Keratinocyte (primary cell): ENCODE results near the gene RYR2. TPM values are rescaled to one million over a fixed set of nuclear protein-coding genes. Genes with fewer than 3 reads are reported as not detected.

ENCODE experiments used
- DNase-seq: peaks from one replicate; pipeline ENCODE4 v3.0.0-alpha.2; 2011; ENCODE audit warnings: low read depth, missing footprints, low spot score
- FAIRE-seq: peaks from 2 replicates; lab custom pipeline; 2011; peaks lifted over from hg19 to GRCh38; lab: Jason Lieb, UNC
- H2AFZ ChIP-seq: 2 replicates; pipeline ENCODE4 v1.6.0; 2012; ENCODE audit warnings: low read length, control low read depth, inconsistent platforms; ENCODE audit not compliant: control insufficient read depth
- H3K27ac ChIP-seq: 2 replicates; pipeline ENCODE4 v1.5.1; 2011; ENCODE audit warnings: low read length; ENCODE audit not compliant: control insufficient read depth, insufficient read depth
- H3K27me3 ChIP-seq: 3 replicates; pipeline ENCODE4 v1.6.0; 2011; ENCODE audit warnings: low read length; ENCODE audit not compliant: control insufficient read depth, insufficient read depth; ENCODE audit errors: extremely low read depth
- H3K36me3 ChIP-seq, 2 experiments: 2 replicates in 1 of 2; 3 replicates in 1 of 2; pipeline ENCODE4 v1.5.1; 2011; ENCODE audit warnings: low read length in 2 of 2, mild to moderate bottlenecking in 1 of 2; ENCODE audit not compliant: control insufficient read depth in 2 of 2, insufficient read depth in 2 of 2; ENCODE audit errors: extremely low read depth in 1 of 2
- H3K4me1 ChIP-seq: 3 replicates; pipeline ENCODE4 v1.5.1; 2011; ENCODE audit warnings: low read length; ENCODE audit not compliant: control insufficient read depth, insufficient read depth; ENCODE audit errors: extremely low read depth
- H3K4me2 ChIP-seq: 3 replicates; pipeline ENCODE4 v1.6.0; 2011; ENCODE audit warnings: low read depth, low read length; ENCODE audit not compliant: control insufficient read depth, insufficient read depth; ENCODE audit errors: extremely low read depth
- H3K4me3 ChIP-seq, 3 experiments: fragments of 200-600 bp in 1 of 3; sonication (generic) in 1 of 3; 2 replicates in 2 of 3; 3 replicates in 1 of 3; pipeline ENCODE4 v1.5.1; 2011 to 2016; ENCODE audit warnings: low read length in 3 of 3, mild to moderate bottlenecking in 3 of 3, control low read depth in 2 of 3, inconsistent platforms in 1 of 3, low read depth in 1 of 3, mixed read lengths in 1 of 3, mixed run types in 1 of 3, moderate library complexity in 1 of 3; ENCODE audit not compliant: control insufficient read depth in 2 of 3, insufficient read depth in 2 of 3; ENCODE audit errors: extremely low read depth in 1 of 3
- H3K79me2 ChIP-seq: 2 replicates; pipeline ENCODE4 v1.6.0; 2012; ENCODE audit warnings: low read length; ENCODE audit not compliant: control insufficient read depth, insufficient read depth
- H3K9ac ChIP-seq: 3 replicates; pipeline ENCODE4 v1.6.0; 2011; ENCODE audit warnings: low read length; ENCODE audit not compliant: control insufficient read depth, insufficient read depth; ENCODE audit errors: extremely low read depth
- H3K9me1 ChIP-seq: 3 replicates; pipeline ENCODE4 v1.6.0; 2011; ENCODE audit warnings: low read length; ENCODE audit not compliant: control insufficient read depth, insufficient read depth; ENCODE audit errors: extremely low read depth
- H3K9me3 ChIP-seq: 2 replicates; pipeline ENCODE4 v1.5.1; 2012; ENCODE audit warnings: low read depth, low read length; ENCODE audit not compliant: control insufficient read depth
- H4K20me1 ChIP-seq: 3 replicates; pipeline ENCODE4 v1.6.0; 2011; ENCODE audit warnings: low read length; ENCODE audit not compliant: control insufficient read depth, insufficient read depth; ENCODE audit errors: extremely low read depth
- EZH2 ChIP-seq: IDR thresholded peaks from one replicate; pipeline ENCODE4 v1.6.1; 2012; ENCODE audit warnings: inconsistent platforms, mild to moderate bottlenecking, low read length, moderate library complexity
- dilution Hi-C: fragments of 300-500 bp; cut with MboI; formaldehyde crosslinking; loops from one replicate; pipeline ENCODE4 v1.7.0; 2020; ENCODE audit warnings: low sequenced_read_pairs; ENCODE audit not compliant: extremely low pct_ligation_motif_present
- polyA plus RNA-seq, 5 experiments: library from polyadenylated mRNA; depleted of rRNA in 3 of 5; stranded (reverse) in 3 of 5; stranded (forward) in 1 of 5; unstranded in 1 of 5; fragments of >200 nt; gene quantifications; 1 replicate in 1 of 5; 2 replicates in 3 of 5; 3 replicates in 1 of 5; pipeline versions ENCODE4 v1.2.1 to v1.2.3, GENCODE V29; 2011 to 2012; ENCODE audit warnings: missing spikeins in 2 of 5, low read depth in 1 of 5, low replicate concordance in 1 of 5
- TF ChIP-seq, protein P1 (sequence below), 3 experiments: IDR thresholded peaks in 1 of 3; conservative IDR thresholded peaks in 1 of 3; optimal IDR thresholded peaks in 1 of 3; 2 replicates in 2 of 3; 3 replicates in 1 of 3; pipeline versions ENCODE3 to v1.5.1; 2011; ENCODE audit warnings: low read length in 3 of 3, mild to moderate bottlenecking in 3 of 3, moderate library complexity in 2 of 3, control low read depth in 1 of 3, inconsistent platforms in 1 of 3; ENCODE audit not compliant: insufficient read depth in 2 of 3; ENCODE audit errors: extremely low read depth in 1 of 3

Gene RYR2
- polyA plus RNA-seq, 1 donor (not counting 4 experiments of a cell fraction or from before 2014, with no cell fraction given) = 0.05 TPM

DNA sequence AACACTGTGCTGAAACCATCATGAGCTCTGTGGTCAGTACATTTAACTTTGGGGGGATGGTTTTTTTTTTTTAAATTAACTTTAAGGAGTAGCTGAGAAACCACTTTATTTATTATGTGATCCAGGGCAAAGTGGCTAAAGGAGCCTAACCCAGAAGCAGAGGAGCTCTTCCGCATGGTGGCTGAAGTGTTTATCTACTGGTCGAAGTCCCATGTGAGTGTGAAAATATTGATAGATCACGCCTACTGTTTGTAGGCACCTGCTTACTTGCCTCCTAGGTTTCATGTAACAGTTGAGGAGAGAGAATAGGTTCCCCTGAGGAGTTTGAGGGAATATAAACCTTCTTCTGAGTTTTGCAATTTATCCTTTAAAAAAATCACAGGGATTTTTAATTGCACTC lies 667.4 kb downstream of the RYR2 start:
- H4K20me1 ChIP-seq = no peaks in the 10 kb centered on the region
- no peaks in the 10 kb centered on the region for H3K4me1 ChIP-seq
- H3K27me3 ChIP-seq = no peaks in the 10 kb centered on the region
- H3K9me1 ChIP-seq = no peaks in the 10 kb centered on the region
- dilution Hi-C loops = no loop called here
- H3K79me2 ChIP-seq = no peaks in the 10 kb centered on the region
- no peak overlapping the region for H3K4me2 ChIP-seq
- no peaks in the 10 kb centered on the region for H3K36me3 ChIP-seq
- no peak overlapping the region for H3K27ac ChIP-seq
- no peak overlapping the region for H3K9ac ChIP-seq
- H2AFZ ChIP-seq = no peak overlapping the region
- FAIRE-seq (no peak), DNase-seq (no peak)
- H3K9me3 ChIP-seq = no peaks in the 10 kb centered on the region
- no peak overlapping the region for H3K4me3 ChIP-seq
- TF ChIP-seq, protein P1, sequence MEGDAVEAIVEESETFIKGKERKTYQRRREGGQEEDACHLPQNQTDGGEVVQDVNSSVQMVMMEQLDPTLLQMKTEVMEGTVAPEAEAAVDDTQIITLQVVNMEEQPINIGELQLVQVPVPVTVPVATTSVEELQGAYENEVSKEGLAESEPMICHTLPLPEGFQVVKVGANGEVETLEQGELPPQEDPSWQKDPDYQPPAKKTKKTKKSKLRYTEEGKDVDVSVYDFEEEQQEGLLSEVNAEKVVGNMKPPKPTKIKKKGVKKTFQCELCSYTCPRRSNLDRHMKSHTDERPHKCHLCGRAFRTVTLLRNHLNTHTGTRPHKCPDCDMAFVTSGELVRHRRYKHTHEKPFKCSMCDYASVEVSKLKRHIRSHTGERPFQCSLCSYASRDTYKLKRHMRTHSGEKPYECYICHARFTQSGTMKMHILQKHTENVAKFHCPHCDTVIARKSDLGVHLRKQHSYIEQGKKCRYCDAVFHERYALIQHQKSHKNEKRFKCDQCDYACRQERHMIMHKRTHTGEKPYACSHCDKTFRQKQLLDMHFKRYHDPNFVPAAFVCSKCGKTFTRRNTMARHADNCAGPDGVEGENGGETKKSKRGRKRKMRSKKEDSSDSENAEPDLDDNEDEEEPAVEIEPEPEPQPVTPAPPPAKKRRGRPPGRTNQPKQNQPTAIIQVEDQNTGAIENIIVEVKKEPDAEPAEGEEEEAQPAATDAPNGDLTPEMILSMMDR (optimal IDR thresholded peaks at IDR 0.05 in 1 of 3, IDR thresholded peaks at IDR 0.05 in 1 of 3, conservative IDR thresholded peaks at IDR 0.05 in 1 of 3; ENCODE audit: extremely low read depth in 1 of 3, insufficient read depth in 2 of 3, low read length in 3 of 3) = no peak
- TF ChIP-seq EZH2 = no peak

DNA sequence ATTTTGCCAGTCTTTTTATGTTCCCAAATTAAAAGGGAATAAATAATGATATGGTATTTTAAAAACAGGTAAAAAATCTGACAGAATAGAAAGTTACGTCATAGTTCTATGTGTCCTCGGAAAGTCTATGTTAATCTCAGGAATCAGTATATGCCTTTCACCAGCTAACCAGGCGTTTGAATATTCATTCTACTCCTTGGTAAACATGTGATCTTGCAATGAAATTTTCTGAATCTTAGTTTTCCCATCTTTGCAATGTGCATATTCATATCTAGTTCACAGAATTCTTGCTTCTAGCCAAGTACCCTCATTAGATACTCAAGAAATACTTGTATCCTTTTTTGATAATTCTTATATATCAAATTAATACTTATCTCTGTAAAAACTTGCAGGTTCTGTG lies 669.3 kb downstream of the RYR2 start:
- Histone ChIP-seq H3K4me3 (no peak overlapping the region), H4K20me1 (no peaks in the 10 kb centered on the region), H3K79me2 (no peaks in the 10 kb centered on the region), H2AFZ (no peak overlapping the region), H3K27ac (no peak overlapping the region), H3K4me1 (no peaks in the 10 kb centered on the region), H3K9me1 (no peaks in the 10 kb centered on the region), H3K9me3 (no peaks in the 10 kb centered on the region), H3K36me3 (no peaks in the 10 kb centered on the region), H3K27me3 (no peaks in the 10 kb centered on the region), H3K9ac (no peak overlapping the region), H3K4me2 (no peak overlapping the region)
- FAIRE-seq (no peak), DNase-seq (no peak)
- TF ChIP-seq EZH2 = no peak
- TF ChIP-seq, protein P1 (optimal IDR thresholded peaks at IDR 0.05 in 1 of 3, IDR thresholded peaks at IDR 0.05 in 1 of 3, conservative IDR thresholded peaks at IDR 0.05 in 1 of 3; ENCODE audit: extremely low read depth in 1 of 3, insufficient read depth in 2 of 3, low read length in 3 of 3) = no peak
- dilution Hi-C loops = no loop called here
